ENCODE results near the gene SAP30BP. TPM values are rescaled to one million over a fixed set of nuclear protein-coding genes. Genes with fewer than 3 reads are reported as not detected.

Gene SAP30BP
- total and polyA plus RNA-seq, 10 of the 15 experiments (the other 5 are each of a cell fraction or from before 2014, with no cell fraction given): 57.9 to 166 (median 94.5) TPM

GRCh38 chr17:75652341-75652740, 14.8 kb upstream of the SAP30BP start:
- ChIA-PET POLR2A (interaction anchor here (0.6 to 2.8 kb wide), 2 partner anchors 19 to 342 kb away, joined by 3 to 8 read pairs; partner anchors contain the start of gene SMIM5), SMC1A (ENCODE audit: uncharacterized antibody, unreplicated experiment) (interaction anchor here (1.1 to 4.7 kb wide), 4 partner anchors 19 to 95 kb away, joined by 3 to 32 read pairs (median 5); partner anchors contain the start of gene SMIM5), CTCF (interaction anchor here (0.9 to 19.5 kb wide), 14 partner anchors 7 to 223 kb away, joined by 3 to 349 read pairs (median 6); partner anchors contain the start of genes RECQL5, SAP30BP and SMIM5), RAD21 (ENCODE audit: unreplicated experiment) (interaction anchor here (1.0 to 2.9 kb wide), 4 partner anchors 19 to 96 kb away, joined by 3 to 19 read pairs (median 5); partner anchors contain the start of gene SMIM5)
- H3K27me3 ChIP-seq (replicated peaks in 1 of 2; ENCODE audit: control insufficient read depth in 2 of 2, insufficient read depth in 2 of 2, low read length in 1 of 2): no peaks in the 10 kb centered on the region
- H3K79me2 ChIP-seq (ENCODE audit: control insufficient read depth, insufficient read depth, low read length): no peaks in the 10 kb centered on the region
- no peaks in the 10 kb centered on the region for H3K9me3 ChIP-seq (replicated peaks; ENCODE audit: control insufficient read depth, insufficient read depth, low read length)
- peaks cover 3 to 8% of the 10 kb centered on the region in 2 experiments; a peak in 3 of 4 replicates for H3K36me3 ChIP-seq (ENCODE audit: control insufficient read depth in 2 of 2, insufficient read depth in 2 of 2, low read length in 1 of 2)
- H3K4me3 ChIP-seq: no peak overlapping the region
- FAIRE-seq: no peak
- ATAC-seq: no peak
- H3K4me2 ChIP-seq (ENCODE audit: control insufficient read depth, insufficient read depth): no peak overlapping the region
- H3K9ac ChIP-seq (ENCODE audit: control insufficient read depth, insufficient read depth, low read length): no peak overlapping the region
- H3K4me1 ChIP-seq (ENCODE audit: control insufficient read depth, insufficient read depth, low read length): peaks cover 5% of the 10 kb centered on the region; the same call in 1 of the 2 replicates
- intact Hi-C loops (cut with micrococcal nuclease; ENCODE audit: unreplicated experiment) (no loop called here), in situ Hi-C loops (cut with MboI) (no loop called here)
- no TSS peak for BruUV-seq (replicated peaks)
- H3K27ac ChIP-seq (ENCODE audit: control insufficient read depth, insufficient read depth): 0 out of 2 replicates have a peak overlapping the region, but pooled peaks have one; percentile 18
- TF ChIP-seq ZNF217 (IDR thresholded peaks at IDR 0.05): no peak
- no peak for TF ChIP-seq ZBED1 (IDR thresholded peaks at IDR 0.05; ENCODE audit: borderline replicate concordance)
- no peak for TF ChIP-seq FOS (IDR thresholded peaks at IDR 0.05; ENCODE audit: borderline replicate concordance, extremely low read depth, insufficient read length)
- TF ChIP-seq POU2F2 (IDR thresholded peaks at IDR 0.05; ENCODE audit: borderline replicate concordance, low read depth, low read length): no peak
- TF ChIP-seq SMARCA5 (IDR thresholded peaks at IDR 0.05): no peak
- TF ChIP-seq ATF7 (IDR thresholded peaks at IDR 0.05; ENCODE audit: low read depth): no peak
- DNase-seq (ENCODE audit: low read depth, low spot score): no peak
- 89% methylated on average over 5 of the region's 5 CpGs for WGBS (ENCODE audit: insufficient coverage, insufficient replicate concordance, low lambda C conversion rate, missing lambda C conversion rate)
- no peak overlapping the region for H2AFZ ChIP-seq (ENCODE audit: control insufficient read depth, low read depth, low read length)
- H4K20me1 ChIP-seq (ENCODE audit: control insufficient read depth, insufficient read depth): no peaks in the 10 kb centered on the region
